SK-N-SH (cell line): ENCODE measurements around the gene TEX35.

Experiments
- EP300 ChIP-seq, 2 experiments: IDR thresholded peaks; 2 replicates each; pipeline versions ENCODE4 v1.4.0 to v1.6.1; 2012; ENCODE audit warnings: borderline replicate concordance in 1 of 2, low read depth in 1 of 2, low read length in 1 of 2
- EZH2phosphoT487 ChIP-seq: fragments of 200-600 bp; sonication (generic); IDR thresholded peaks from 2 replicates; pipeline ENCODE4 v1.6.1; 2017; ENCODE audit warnings: low read depth, mixed run types, mild to moderate bottlenecking, antibody characterized with exemption, moderate library complexity, borderline replicate concordance
- RAD21 ChIP-seq: IDR thresholded peaks from 2 replicates; pipeline ENCODE4 v1.6.1; 2012; ENCODE audit warnings: mild to moderate bottlenecking, low read length
- RFX5 ChIP-seq: IDR thresholded peaks from 2 replicates; pipeline ENCODE4 v1.6.1; 2012; ENCODE audit warnings: mild to moderate bottlenecking, improper control_type of control experiment, low read length
- TAF1 ChIP-seq: IDR thresholded peaks from 2 replicates; pipeline ENCODE4 v1.6.1; 2012; ENCODE audit warnings: low read depth, mild to moderate bottlenecking, low read length, moderate library complexity, borderline replicate concordance
- TCF12 ChIP-seq: IDR thresholded peaks from 2 replicates; pipeline ENCODE4 v1.4.0; 2012
- TEAD4 ChIP-seq: IDR thresholded peaks from 2 replicates; pipeline ENCODE4 v1.4.0; 2012; ENCODE audit warnings: mild to moderate bottlenecking, borderline replicate concordance; ENCODE audit not compliant: insufficient read depth
- YY1 ChIP-seq: IDR thresholded peaks from 2 replicates; pipeline ENCODE4 v1.4.0; 2012; ENCODE audit warnings: low read depth, mild to moderate bottlenecking
- TF ChIP-seq, protein P1 (sequence below): fragments of 200-600 bp; sonication (generic); IDR thresholded peaks from 2 replicates; pipeline ENCODE4 v1.6.1; 2017; ENCODE audit warnings: antibody characterized with exemption, mild to moderate bottlenecking, moderate library complexity
- TF ChIP-seq, protein P2 (sequence below): IDR thresholded peaks from 2 replicates; pipeline ENCODE4 v1.4.0; 2012; ENCODE audit warnings: low read depth, borderline replicate concordance
- TF ChIP-seq, protein P3 (sequence below): IDR thresholded peaks from 2 replicates; pipeline ENCODE4 v1.4.0; 2012; ENCODE audit warnings: low read depth

DNA sequence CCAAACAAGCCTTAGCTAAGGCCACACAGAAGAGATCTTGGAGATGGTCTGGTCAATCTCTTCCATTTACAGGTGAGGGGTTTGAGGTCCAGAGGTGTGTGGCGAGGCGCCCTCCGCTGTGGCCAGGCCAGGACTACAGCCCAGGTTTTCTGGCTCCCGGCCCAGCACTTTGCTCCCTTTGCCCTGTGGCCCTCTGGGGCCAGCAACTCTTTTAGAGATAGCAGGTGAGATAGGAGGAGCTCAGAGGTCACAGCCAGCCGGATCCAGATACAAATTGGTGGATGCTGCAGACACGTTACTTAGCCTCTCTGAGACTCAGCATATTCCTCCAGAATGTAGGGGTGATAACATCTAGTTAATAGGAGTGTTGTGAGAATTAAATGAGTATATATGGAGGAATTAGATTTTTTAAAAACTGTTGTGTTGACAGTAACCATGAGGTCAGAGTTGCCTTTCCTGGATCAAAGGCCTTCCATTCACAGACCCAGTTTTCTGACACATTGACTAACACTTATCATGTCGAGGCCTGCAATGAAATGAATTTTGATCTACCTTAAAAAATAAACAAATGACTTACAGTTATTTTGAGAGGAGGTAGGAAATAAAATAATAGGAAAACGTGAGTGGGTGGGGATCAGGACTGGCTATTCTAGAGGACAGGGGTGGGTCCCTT lies 16.6 kb downstream of the TEX35 start:
- TF ChIP-seq TEAD4 = no peak
- TF ChIP-seq, protein P1, sequence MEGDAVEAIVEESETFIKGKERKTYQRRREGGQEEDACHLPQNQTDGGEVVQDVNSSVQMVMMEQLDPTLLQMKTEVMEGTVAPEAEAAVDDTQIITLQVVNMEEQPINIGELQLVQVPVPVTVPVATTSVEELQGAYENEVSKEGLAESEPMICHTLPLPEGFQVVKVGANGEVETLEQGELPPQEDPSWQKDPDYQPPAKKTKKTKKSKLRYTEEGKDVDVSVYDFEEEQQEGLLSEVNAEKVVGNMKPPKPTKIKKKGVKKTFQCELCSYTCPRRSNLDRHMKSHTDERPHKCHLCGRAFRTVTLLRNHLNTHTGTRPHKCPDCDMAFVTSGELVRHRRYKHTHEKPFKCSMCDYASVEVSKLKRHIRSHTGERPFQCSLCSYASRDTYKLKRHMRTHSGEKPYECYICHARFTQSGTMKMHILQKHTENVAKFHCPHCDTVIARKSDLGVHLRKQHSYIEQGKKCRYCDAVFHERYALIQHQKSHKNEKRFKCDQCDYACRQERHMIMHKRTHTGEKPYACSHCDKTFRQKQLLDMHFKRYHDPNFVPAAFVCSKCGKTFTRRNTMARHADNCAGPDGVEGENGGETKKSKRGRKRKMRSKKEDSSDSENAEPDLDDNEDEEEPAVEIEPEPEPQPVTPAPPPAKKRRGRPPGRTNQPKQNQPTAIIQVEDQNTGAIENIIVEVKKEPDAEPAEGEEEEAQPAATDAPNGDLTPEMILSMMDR = no peak
- no peak for TF ChIP-seq EP300 (IDR thresholded peaks at IDR 0.05; ENCODE audit: borderline replicate concordance in 1 of 2, low read depth in 1 of 2, low read length in 1 of 2)
- no peak for TF ChIP-seq TCF12
- TF ChIP-seq RAD21 = no peak
- no peak for TF ChIP-seq EZH2phosphoT487
- no peak for TF ChIP-seq YY1
- no peak for TF ChIP-seq TAF1
- TF ChIP-seq, protein P2, sequence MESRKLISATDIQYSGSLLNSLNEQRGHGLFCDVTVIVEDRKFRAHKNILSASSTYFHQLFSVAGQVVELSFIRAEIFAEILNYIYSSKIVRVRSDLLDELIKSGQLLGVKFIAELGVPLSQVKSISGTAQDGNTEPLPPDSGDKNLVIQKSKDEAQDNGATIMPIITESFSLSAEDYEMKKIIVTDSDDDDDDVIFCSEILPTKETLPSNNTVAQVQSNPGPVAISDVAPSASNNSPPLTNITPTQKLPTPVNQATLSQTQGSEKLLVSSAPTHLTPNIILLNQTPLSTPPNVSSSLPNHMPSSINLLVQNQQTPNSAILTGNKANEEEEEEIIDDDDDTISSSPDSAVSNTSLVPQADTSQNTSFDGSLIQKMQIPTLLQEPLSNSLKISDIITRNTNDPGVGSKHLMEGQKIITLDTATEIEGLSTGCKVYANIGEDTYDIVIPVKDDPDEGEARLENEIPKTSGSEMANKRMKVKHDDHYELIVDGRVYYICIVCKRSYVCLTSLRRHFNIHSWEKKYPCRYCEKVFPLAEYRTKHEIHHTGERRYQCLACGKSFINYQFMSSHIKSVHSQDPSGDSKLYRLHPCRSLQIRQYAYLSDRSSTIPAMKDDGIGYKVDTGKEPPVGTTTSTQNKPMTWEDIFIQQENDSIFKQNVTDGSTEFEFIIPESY = no peak
- TF ChIP-seq, protein P3, sequence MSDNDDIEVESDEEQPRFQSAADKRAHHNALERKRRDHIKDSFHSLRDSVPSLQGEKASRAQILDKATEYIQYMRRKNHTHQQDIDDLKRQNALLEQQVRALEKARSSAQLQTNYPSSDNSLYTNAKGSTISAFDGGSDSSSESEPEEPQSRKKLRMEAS = no peak
- no peak for TF ChIP-seq RFX5
